Measurements from ENCODE around the gene NCK1. TPM values are rescaled to one million over a fixed set of nuclear protein-coding genes. Genes with fewer than 3 reads are reported as not detected.

NCK1 gene
- total and polyA plus RNA-seq, 10 of the 15 experiments (the other 5 are each of a cell fraction or from before 2014, with no cell fraction given) = 15.6 to 33.4 (median 25.0) TPM

GRCh38 chr3:136931606-136932005 lies 69.6 kb downstream of the NCK1 start:
- Histone ChIP-seq H3K79me2 (ENCODE audit: control insufficient read depth, insufficient read depth, low read length) (peaks cover 14% of the 10 kb centered on the region), H3K27me3 (replicated peaks in 1 of 2; ENCODE audit: control insufficient read depth in 2 of 2, insufficient read depth in 2 of 2, low read length in 1 of 2) (no peaks in the 10 kb centered on the region), H3K4me3 (no peak overlapping the region), H3K27ac (ENCODE audit: control insufficient read depth, insufficient read depth) (peak overlapping the region; percentile 59; the same call in 1 of the 2 replicates), H2AFZ (ENCODE audit: control insufficient read depth, low read depth, low read length) (no peak overlapping the region), H3K4me1 (ENCODE audit: control insufficient read depth, insufficient read depth, low read length) (peaks cover 9% of the 10 kb centered on the region; the same call in 1 of the 2 replicates), H3K4me2 (ENCODE audit: control insufficient read depth, insufficient read depth) (no peak overlapping the region), H3K9ac (ENCODE audit: control insufficient read depth, insufficient read depth, low read length) (no peak overlapping the region), H3K36me3 (ENCODE audit: control insufficient read depth in 2 of 2, insufficient read depth in 2 of 2, low read length in 1 of 2) (peaks cover 0 to 10% of the 10 kb centered on the region in 2 experiments; a peak in 1 of 4 replicates), H4K20me1 (ENCODE audit: control insufficient read depth, insufficient read depth) (no peaks in the 10 kb centered on the region), H3K9me3 (replicated peaks; ENCODE audit: control insufficient read depth, insufficient read depth, low read length) (peaks cover 5% of the 10 kb centered on the region; the same call in 2 of the 3 replicates)
- ATAC-seq (no peak; the same call in 1 of the 3 replicates), FAIRE-seq (no peak), DNase-seq (ENCODE audit: low read depth, low spot score) (no peak)
- in situ Hi-C loops (cut with MboI) = no loop called here
- POLR2A ChIA-PET = interaction anchor here (0.7 kb wide), 2 partner anchors 241 to 1694 kb away, joined by 3 to 8 read pairs; no protein-coding TSS in a partner anchor
- BruUV-seq (replicated peaks) = no TSS peak
- SMC1A ChIA-PET (ENCODE audit: uncharacterized antibody, unreplicated experiment) = interaction anchor here (0.6 to 1.5 kb wide), 4 partner anchors 17 to 825 kb away, joined by 3 to 5 read pairs (median 3); no protein-coding TSS in a partner anchor
- WGBS (ENCODE audit: insufficient coverage, insufficient replicate concordance, low lambda C conversion rate, missing lambda C conversion rate) = 96% methylated on average over 4 of the region's 4 CpGs
- CTCF ChIA-PET = no interaction called here
- intact Hi-C loops (cut with micrococcal nuclease; ENCODE audit: unreplicated experiment) = no loop called here
- no peak for TF ChIP-seq SREBF2 (IDR thresholded peaks at IDR 0.05; ENCODE audit: low read length)
- no peak for TF ChIP-seq CHD1 (IDR thresholded peaks at IDR 0.05; ENCODE audit: low read depth, low read length)
- TF ChIP-seq ESRRA (IDR thresholded peaks at IDR 0.05; ENCODE audit: low read length) = no peak
- TF ChIP-seq RUNX3 (IDR thresholded peaks at IDR 0.05; ENCODE audit: low read length) = 0 out of 2 replicates have a peak, but pooled peaks have one; percentile 39
- RAD21 ChIA-PET (ENCODE audit: unreplicated experiment) = interaction anchor here (1.2 to 1.4 kb wide), 2 partner anchors 21 to 179 kb away, joined by 3 to 5 read pairs; partner anchors contain the start of gene STAG1

DNA sequence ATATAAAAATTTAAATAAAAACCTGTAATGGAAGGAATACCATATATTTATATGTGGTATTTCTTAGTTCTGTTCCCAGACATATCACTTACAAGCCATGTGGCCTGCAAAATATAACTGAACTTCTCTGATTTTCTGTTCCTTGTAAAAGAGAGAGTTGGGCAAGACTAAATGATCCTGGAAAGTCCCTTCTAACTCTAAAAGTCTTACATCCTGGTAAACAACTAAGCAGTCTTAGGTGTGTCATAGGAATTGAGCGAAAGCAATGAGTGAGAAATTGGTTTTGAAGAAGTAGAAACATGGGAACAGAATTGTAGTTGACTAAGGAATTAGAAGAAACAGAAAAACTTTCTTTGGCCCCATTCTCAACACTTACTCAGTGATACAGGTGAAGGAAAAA lies 70.5 kb downstream of the NCK1 start:
- ChIA-PET SMC1A (ENCODE audit: uncharacterized antibody, unreplicated experiment) (interaction anchor here (1.0 to 1.5 kb wide), 6 partner anchors 8 to 74 kb away, joined by 3 to 6 read pairs (median 4); partner anchors contain the start of gene NCK1), CTCF (no interaction called here), RAD21 (ENCODE audit: unreplicated experiment) (interaction anchor here (1.0 to 1.6 kb wide), 3 partner anchors 13 to 82 kb away, joined by 4 to 5 read pairs (median 4); partner anchors contain the start of gene NCK1), POLR2A (no interaction called here)
- Histone ChIP-seq H3K4me3 (no peak overlapping the region), H3K36me3 (ENCODE audit: control insufficient read depth in 2 of 2, insufficient read depth in 2 of 2, low read length in 1 of 2) (peaks cover 0 to 10% of the 10 kb centered on the region in 2 experiments; a peak in 1 of 4 replicates), H3K4me2 (ENCODE audit: control insufficient read depth, insufficient read depth) (0 out of 2 replicates have a peak overlapping the region, but pooled peaks have one; percentile 28), H3K9ac (ENCODE audit: control insufficient read depth, insufficient read depth, low read length) (no peak overlapping the region), H4K20me1 (ENCODE audit: control insufficient read depth, insufficient read depth) (no peaks in the 10 kb centered on the region), H2AFZ (ENCODE audit: control insufficient read depth, low read depth, low read length) (no peak overlapping the region), H3K79me2 (ENCODE audit: control insufficient read depth, insufficient read depth, low read length) (peaks cover 20% of the 10 kb centered on the region), H3K27me3 (replicated peaks in 1 of 2; ENCODE audit: control insufficient read depth in 2 of 2, insufficient read depth in 2 of 2, low read length in 1 of 2) (no peaks in the 10 kb centered on the region), H3K27ac (ENCODE audit: control insufficient read depth, insufficient read depth) (peak overlapping the region; percentile 59), H3K9me3 (replicated peaks; ENCODE audit: control insufficient read depth, insufficient read depth, low read length) (peaks cover 7% of the 10 kb centered on the region), H3K4me1 (ENCODE audit: control insufficient read depth, insufficient read depth, low read length) (peaks cover 9% of the 10 kb centered on the region; the same call in 1 of the 2 replicates)
- BruUV-seq (replicated peaks) = no TSS peak
- FAIRE-seq = no peak
- peak; percentile 80 for ATAC-seq
- in situ Hi-C loops (cut with MboI) (no loop called here), intact Hi-C loops (cut with micrococcal nuclease; ENCODE audit: unreplicated experiment) (no loop called here)
- 0% methylated on average over 1 of the region's 1 CpG for WGBS (ENCODE audit: insufficient coverage, insufficient replicate concordance, low lambda C conversion rate, missing lambda C conversion rate)
- no peak for DNase-seq (ENCODE audit: low read depth, low spot score)
- TF ChIP-seq TCF3 (IDR thresholded peaks at IDR 0.05; ENCODE audit: borderline replicate concordance, insufficient read depth, low read depth, low read length) (no peak), RELA (IDR thresholded peaks at IDR 0.05; ENCODE audit: borderline replicate concordance, partially characterized antibody) (peak; percentile 43), IKZF2 (IDR thresholded peaks at IDR 0.05) (peak; percentile 25 to 33; a peak in 2 of 4 replicates), CHD1 (IDR thresholded peaks at IDR 0.05; ENCODE audit: low read depth, low read length) (no peak), SPI1 (IDR thresholded peaks at IDR 0.05; ENCODE audit: borderline replicate concordance, insufficient read depth, low read depth, low read length) (0 out of 2 replicates have a peak, but pooled peaks have one; percentile 8), IKZF1 (conservative IDR thresholded peaks at IDR 0.05) (peak; percentile 29; the same call in 1 of the 2 replicates), ZNF217 (IDR thresholded peaks at IDR 0.05) (peak; percentile 25; the same call in 1 of the 2 replicates), POLR2A (IDR thresholded peaks at IDR 0.05; ENCODE audit: low read depth, low read length) (no peak), HDAC2 (IDR thresholded peaks at IDR 0.05) (no peak), ZNF384 (IDR thresholded peaks at IDR 0.05; ENCODE audit: borderline replicate concordance, low read depth, low read length) (no peak)
- TF ChIP-seq, protein P1, sequence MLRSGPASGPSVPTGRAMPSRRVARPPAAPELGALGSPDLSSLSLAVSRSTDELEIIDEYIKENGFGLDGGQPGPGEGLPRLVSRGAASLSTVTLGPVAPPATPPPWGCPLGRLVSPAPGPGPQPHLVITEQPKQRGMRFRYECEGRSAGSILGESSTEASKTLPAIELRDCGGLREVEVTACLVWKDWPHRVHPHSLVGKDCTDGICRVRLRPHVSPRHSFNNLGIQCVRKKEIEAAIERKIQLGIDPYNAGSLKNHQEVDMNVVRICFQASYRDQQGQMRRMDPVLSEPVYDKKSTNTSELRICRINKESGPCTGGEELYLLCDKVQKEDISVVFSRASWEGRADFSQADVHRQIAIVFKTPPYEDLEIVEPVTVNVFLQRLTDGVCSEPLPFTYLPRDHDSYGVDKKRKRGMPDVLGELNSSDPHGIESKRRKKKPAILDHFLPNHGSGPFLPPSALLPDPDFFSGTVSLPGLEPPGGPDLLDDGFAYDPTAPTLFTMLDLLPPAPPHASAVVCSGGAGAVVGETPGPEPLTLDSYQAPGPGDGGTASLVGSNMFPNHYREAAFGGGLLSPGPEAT (IDR thresholded peaks at IDR 0.05; ENCODE audit: low read depth) = peak; percentile 61; the same call in 1 of the 2 replicates

Data from GM12878 (cell line).